Measurements from ENCODE around the gene RCOR3.

- no peak for TF ChIP-seq CTCF (IDR thresholded peaks at IDR 0.05)
- TF ChIP-seq EZH2phosphoT487 (IDR thresholded peaks at IDR 0.05), result no peak
- no peak for TF ChIP-seq EZH2 (IDR thresholded peaks at IDR 0.05)
Observed at GRCh38 chr1:211320980-211321379, 61.8 kb downstream of the RCOR3 start.
